ENCODE measurements around the gene HLA-DRB5. TPM values are rescaled to one million over a fixed set of nuclear protein-coding genes. Genes with fewer than 3 reads are reported as not detected.
"Not testable (repeated sequence)": the region's sequence is repeated elsewhere in the genome, so short reads cannot be mapped to it uniquely, and the experiment has no call there.

The HLA-DRB5 gene
- 0.60 and 0.71 TPM in 2 replicates for total RNA-seq
- long read RNA-seq: 0 reads

DNA sequence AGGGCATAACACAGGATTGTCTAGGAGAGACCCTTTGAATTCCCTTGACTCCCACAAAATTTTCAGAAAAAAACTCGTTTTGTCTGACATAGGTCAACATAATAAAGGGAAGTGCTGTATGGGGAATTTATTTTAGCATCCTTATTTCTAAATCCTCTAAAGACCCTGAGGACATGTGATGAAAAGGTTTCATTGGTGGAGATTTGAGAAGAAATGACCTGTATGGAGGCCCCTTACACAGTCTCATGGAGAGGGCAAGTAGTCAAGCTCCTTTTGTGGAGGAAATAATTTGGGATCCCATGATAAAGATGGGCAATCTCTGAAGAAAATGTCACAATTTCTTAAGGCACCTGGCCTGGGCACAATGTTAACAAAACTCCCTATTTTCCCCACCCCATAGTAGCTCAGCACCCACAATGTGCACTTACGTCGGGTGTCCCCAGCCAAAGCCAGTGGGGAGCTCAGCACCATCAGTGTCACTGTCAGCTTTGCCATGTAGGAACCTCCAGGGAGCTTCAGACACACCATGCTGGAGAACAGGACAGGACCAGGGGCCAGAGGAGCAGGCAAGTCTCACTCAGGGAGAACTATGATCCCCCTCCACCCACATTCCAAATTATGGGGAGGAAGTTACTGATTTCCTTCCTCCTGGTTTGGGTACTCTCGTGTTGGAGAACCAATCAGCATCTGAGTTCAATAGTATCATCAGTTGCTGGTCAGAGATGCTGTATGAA is at the start of gene HLA-DRB5:
Gene HLA-DRB5, minus strand, starts transcription at position 591 of the 734 bp plus-strand sequence. Its CDS starts 63 bp downstream, at position 528.
- H3K36me3 Mint-ChIP-seq (ENCODE audit: insufficient read depth): no peaks in the 10 kb centered on the region
- no peak for DNase-seq (ENCODE audit: low spot score, unreplicated experiment)
- peaks cover 25% of the 10 kb centered on the region for H3K27me3 Mint-ChIP-seq
- H3K9me3 Mint-ChIP-seq (ENCODE audit: low read depth): peaks cover 2% of the 10 kb centered on the region
- TF ChIP-seq, protein P1, sequence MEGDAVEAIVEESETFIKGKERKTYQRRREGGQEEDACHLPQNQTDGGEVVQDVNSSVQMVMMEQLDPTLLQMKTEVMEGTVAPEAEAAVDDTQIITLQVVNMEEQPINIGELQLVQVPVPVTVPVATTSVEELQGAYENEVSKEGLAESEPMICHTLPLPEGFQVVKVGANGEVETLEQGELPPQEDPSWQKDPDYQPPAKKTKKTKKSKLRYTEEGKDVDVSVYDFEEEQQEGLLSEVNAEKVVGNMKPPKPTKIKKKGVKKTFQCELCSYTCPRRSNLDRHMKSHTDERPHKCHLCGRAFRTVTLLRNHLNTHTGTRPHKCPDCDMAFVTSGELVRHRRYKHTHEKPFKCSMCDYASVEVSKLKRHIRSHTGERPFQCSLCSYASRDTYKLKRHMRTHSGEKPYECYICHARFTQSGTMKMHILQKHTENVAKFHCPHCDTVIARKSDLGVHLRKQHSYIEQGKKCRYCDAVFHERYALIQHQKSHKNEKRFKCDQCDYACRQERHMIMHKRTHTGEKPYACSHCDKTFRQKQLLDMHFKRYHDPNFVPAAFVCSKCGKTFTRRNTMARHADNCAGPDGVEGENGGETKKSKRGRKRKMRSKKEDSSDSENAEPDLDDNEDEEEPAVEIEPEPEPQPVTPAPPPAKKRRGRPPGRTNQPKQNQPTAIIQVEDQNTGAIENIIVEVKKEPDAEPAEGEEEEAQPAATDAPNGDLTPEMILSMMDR (IDR thresholded peaks at IDR 0.05; ENCODE audit: unreplicated experiment): no peak
- H3K4me1 Mint-ChIP-seq (ENCODE audit: low read depth): no peaks in the 10 kb centered on the region
- no peak within 1 kb of the TSS for H3K4me3 Mint-ChIP-seq (ENCODE audit: low read depth)
- no peak within 1 kb of the TSS for H3K27ac Mint-ChIP-seq

DNA sequence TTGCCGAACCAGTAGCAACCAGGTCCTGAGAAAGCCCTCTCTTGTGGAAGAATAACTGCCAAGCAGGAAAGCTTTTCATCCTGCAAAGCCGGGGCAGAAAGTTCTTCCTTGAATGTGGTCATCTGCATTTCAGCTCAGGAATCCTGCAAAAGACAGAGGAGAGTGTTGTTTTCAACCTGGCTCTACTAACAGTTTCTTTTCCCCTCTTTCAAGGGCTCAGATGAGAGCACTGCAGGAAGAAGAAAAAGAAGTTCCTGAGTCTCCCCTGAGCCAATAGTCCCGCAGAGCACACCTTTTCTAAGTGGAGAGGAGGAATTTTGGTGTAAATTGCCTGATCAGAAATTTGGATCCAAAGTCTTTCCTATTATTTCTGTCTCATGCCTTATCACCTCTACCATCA is 48.9 kb upstream of the HLA-DRB5 start:
- peaks cover 5% of the 10 kb centered on the region for H3K4me1 Mint-ChIP-seq (ENCODE audit: low read depth)
- DNase-seq (ENCODE audit: low spot score, unreplicated experiment): no peak
- H3K27me3 Mint-ChIP-seq: peaks cover 5% of the 10 kb centered on the region
- TF ChIP-seq, protein P1 (IDR thresholded peaks at IDR 0.05; ENCODE audit: unreplicated experiment): no peak
- no peak overlapping the region for H3K4me3 Mint-ChIP-seq (ENCODE audit: low read depth)
- H3K36me3 Mint-ChIP-seq (ENCODE audit: insufficient read depth): peaks cover 3% of the 10 kb centered on the region
- no peak overlapping the region for H3K27ac Mint-ChIP-seq
- H3K9me3 Mint-ChIP-seq (ENCODE audit: low read depth): no peaks in the 10 kb centered on the region

DNA sequence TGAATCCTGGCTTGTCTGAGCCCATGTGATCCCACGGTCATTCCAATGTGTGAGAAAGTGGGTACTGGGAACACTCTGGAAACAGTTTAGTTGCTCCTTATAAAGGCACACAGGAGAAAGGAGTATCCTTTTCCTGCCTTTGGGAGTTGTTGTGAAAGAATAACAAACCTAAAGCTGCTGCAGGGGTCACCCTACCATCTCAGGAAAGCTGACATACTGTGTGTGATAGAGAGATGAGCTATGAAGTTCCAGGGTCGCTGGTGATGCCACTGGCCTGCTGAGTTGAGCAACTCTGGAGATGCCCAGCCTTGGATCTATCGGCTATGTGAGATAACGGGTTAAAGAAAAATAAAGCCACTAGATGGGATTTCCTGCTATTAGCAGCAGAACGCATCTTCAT is 47.4 kb upstream of the HLA-DRB5 start:
- not testable (repeated sequence) for H3K4me1 Mint-ChIP-seq (ENCODE audit: low read depth); H3K27ac Mint-ChIP-seq; H3K27me3 Mint-ChIP-seq; H3K36me3 Mint-ChIP-seq (ENCODE audit: insufficient read depth); DNase-seq (ENCODE audit: low spot score, unreplicated experiment); H3K9me3 Mint-ChIP-seq (ENCODE audit: low read depth); H3K4me3 Mint-ChIP-seq (ENCODE audit: low read depth)

DNA sequence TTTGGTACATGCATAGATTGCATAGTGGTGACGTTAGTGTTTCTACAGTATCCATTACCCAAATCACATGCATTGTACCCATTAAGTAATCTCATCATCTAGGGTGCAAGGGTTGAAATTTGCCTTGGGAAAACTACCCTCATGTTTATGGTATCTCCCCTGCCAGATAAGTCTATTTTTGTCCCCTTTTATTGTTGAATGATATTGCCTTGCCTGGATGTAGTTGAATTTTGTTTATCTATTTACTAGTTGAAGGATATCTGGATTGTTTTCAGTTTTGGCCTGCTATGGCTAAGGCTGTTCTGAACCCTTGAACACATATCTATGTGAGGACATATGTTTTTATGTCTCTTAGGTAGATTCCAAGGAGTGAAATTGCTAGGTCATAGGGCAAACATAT is 46.2 kb upstream of the HLA-DRB5 start:
- H3K9me3 Mint-ChIP-seq (ENCODE audit: low read depth): no peaks in the 10 kb centered on the region
- no peaks in the 10 kb centered on the region for H3K27me3 Mint-ChIP-seq
- TF ChIP-seq, protein P1 (IDR thresholded peaks at IDR 0.05; ENCODE audit: unreplicated experiment): no peak
- H3K4me1 Mint-ChIP-seq (ENCODE audit: low read depth): no peaks in the 10 kb centered on the region
- no peak overlapping the region for H3K4me3 Mint-ChIP-seq (ENCODE audit: low read depth)
- DNase-seq (ENCODE audit: low spot score, unreplicated experiment): no peak
- H3K27ac Mint-ChIP-seq: no peak overlapping the region
- H3K36me3 Mint-ChIP-seq (ENCODE audit: insufficient read depth): peaks cover 3% of the 10 kb centered on the region

DNA sequence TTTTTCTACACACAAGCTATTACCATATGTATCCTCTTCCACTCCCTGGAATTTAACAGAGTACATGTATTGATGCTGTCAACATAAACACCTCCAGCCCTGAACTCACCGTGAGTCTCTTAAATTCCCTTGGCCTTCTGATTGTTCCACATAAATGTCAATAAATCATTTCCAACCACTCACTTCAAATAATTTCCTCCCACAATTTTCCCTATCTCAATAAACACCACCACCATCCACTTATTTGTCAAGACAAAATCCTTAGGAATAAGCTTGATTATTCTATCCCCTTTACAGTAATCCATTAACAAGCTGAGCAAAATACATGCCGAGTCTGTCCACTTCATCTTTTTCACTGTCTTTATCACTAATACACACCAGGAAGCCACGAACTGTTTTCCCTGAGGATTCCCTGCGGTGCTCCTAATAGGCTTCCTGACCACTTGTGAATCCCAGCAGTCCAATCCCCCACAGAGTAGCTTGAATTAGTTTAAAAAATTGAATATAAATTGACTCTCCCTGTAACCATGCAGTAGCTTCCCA is 40.3 kb upstream of the HLA-DRB5 start:
- Mint-ChIP-seq H3K9me3 (ENCODE audit: low read depth) (peaks cover 4% of the 10 kb centered on the region), H3K27me3 (peaks cover 8% of the 10 kb centered on the region), H3K4me3 (ENCODE audit: low read depth) (no peak overlapping the region), H3K36me3 (ENCODE audit: insufficient read depth) (no peaks in the 10 kb centered on the region), H3K27ac (no peak overlapping the region), H3K4me1 (ENCODE audit: low read depth) (peaks cover 3% of the 10 kb centered on the region)
- TF ChIP-seq, protein P1 (IDR thresholded peaks at IDR 0.05; ENCODE audit: unreplicated experiment): no peak
- no peak for DNase-seq (ENCODE audit: low spot score, unreplicated experiment)

DNA sequence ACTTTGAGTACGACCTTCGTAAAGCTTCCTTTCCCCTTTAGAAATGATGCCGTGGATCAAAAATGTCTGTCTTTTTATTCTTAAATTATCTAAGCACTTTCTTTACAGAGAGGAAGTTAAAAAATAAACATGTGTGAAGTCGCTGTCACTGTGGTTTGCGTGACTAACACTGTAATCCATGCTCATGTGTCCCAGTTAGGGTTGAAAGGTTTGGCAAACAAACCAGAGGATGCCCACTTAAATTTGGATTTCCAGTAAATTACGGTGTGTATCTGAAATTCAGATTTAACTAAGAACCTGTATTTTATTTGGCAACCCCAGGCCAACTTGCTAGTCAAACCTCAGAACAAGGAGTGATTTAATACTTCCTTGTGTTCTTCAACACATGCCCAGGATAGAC is 38.5 kb upstream of the HLA-DRB5 start:
- Mint-ChIP-seq H3K36me3 (ENCODE audit: insufficient read depth) (no peaks in the 10 kb centered on the region), H3K9me3 (ENCODE audit: low read depth) (peaks cover 4% of the 10 kb centered on the region), H3K27me3 (peaks cover 8% of the 10 kb centered on the region), H3K4me1 (ENCODE audit: low read depth) (peaks cover 5% of the 10 kb centered on the region), H3K4me3 (ENCODE audit: low read depth) (no peak overlapping the region), H3K27ac (no peak overlapping the region)
- TF ChIP-seq, protein P1 (IDR thresholded peaks at IDR 0.05; ENCODE audit: unreplicated experiment): no peak
- DNase-seq (ENCODE audit: low spot score, unreplicated experiment): no peak
